Upper lobe of left lung (tissue), 6 donors: ENCODE measurements around the gene LARGE1. TPM values are rescaled to one million over a fixed set of nuclear protein-coding genes. Genes with fewer than 3 reads are reported as not detected.

ENCODE experiments used
- ATAC-seq, 2 donors: fragments of 200-7000 bp; cut with Tn5 transposase; one replicate each; pipeline ENCODE4 v1.9.1; 2022; ENCODE audit warnings: mild to moderate bottlenecking in 2 of 2, moderate library complexity in 2 of 2; ENCODE audit not compliant: low FRiP score in 2 of 2
- DNase-seq, 2 donors: peaks; one replicate each; pipeline ENCODE4 v3.0.0-alpha.2; 2019 to 2020
- H3K27ac ChIP-seq, 4 donors: fragments of 200-600 bp; sonication (generic); one replicate each; pipeline ENCODE4 v1.5.1; 2016 to 2019
- H3K27me3 ChIP-seq, 4 donors: fragments of 200-600 bp; sonication (generic); one replicate each; pipeline ENCODE4 v1.5.1; 2017 to 2019
- H3K36me3 ChIP-seq, 4 donors: fragments of 200-600 bp; sonication (generic); one replicate each; pipeline ENCODE4 v1.5.1; 2016 to 2019
- H3K4me1 ChIP-seq, 4 donors: fragments of 200-600 bp; sonication (generic); one replicate each; pipeline ENCODE4 v1.5.1; 2018 to 2019
- H3K4me3 ChIP-seq, 4 donors: fragments of 200-600 bp; sonication (generic); one replicate each; pipeline ENCODE4 v1.5.1; 2017 to 2019; ENCODE audit warnings: mild to moderate bottlenecking in 2 of 4, moderate library complexity in 1 of 4
- H3K9me3 ChIP-seq, 4 donors: fragments of 200-600 bp; sonication (generic); one replicate each; pipeline ENCODE4 v1.5.1; 2018 to 2019
- CTCF ChIP-seq, 6 experiments: fragments of 450-650 bp in 4 of 6; fragments of 200-600 bp in 2 of 6; sonication (generic) in 2 of 6; IDR thresholded peaks; one replicate each; pipeline ENCODE4 v1.5.1; 2016 to 2019; ENCODE audit warnings: antibody characterized with exemption in 6 of 6
- EP300 ChIP-seq, 4 donors: sonication (generic); formaldehyde crosslinking; IDR thresholded peaks; one replicate each; pipeline ENCODE4 v1.5.1; 2017; ENCODE audit warnings: antibody characterized with exemption in 4 of 4, control low read depth in 2 of 4
- POLR2A ChIP-seq, 4 donors: fragments of 450-650 bp; IDR thresholded peaks; one replicate each; pipeline ENCODE4 v1.5.1; 2016 to 2017; ENCODE audit warnings: antibody characterized with exemption in 4 of 4, mild to moderate bottlenecking in 2 of 4
- POLR2AphosphoS5 ChIP-seq, 2 donors: sonication (generic); formaldehyde crosslinking; IDR thresholded peaks; one replicate each; pipeline ENCODE4 v1.5.1; 2017; ENCODE audit warnings: antibody characterized with exemption in 2 of 2
- WGBS, 2 donors: methylation state at CpG; one replicate each; pipeline ENCODE4 v1.1.5; 2017 to 2018; 5-methylcytosine and 5-hydroxymethylcytosine counted together
- total RNA-seq, 6 donors: library from RNA; depleted of rRNA in 4 of 6; stranded (reverse); fragments of >200 nt in 4 of 6; gene quantifications; one replicate each; pipeline versions ENCODE4 v1.1.0 to v1.2.1, GENCODE V29; 2016 to 2021
- donor health status: DM: no; HTN: no; CAD: no; lungs with moderate emphysema.
- donor health status: DM: no; HTN: yes; CAD: no; lungs with severe emphysema.

LARGE1 gene
- total RNA-seq, 6 donors from 2014 or later = 14.0 to 56.6 (median 25.3) TPM

- no peak overlapping the region for H3K27ac ChIP-seq
- H3K9me3 ChIP-seq = no peaks in the 10 kb centered on the region
- ATAC-seq (peak in 1 of 2 donors; percentile 68), DNase-seq (no peak)
- 51 to 63% methylated on average over 13 of the region's 13 CpGs for WGBS, 2 donors
- TF ChIP-seq EP300 (IDR thresholded peaks at IDR 0.05) (no peak), POLR2AphosphoS5 (IDR thresholded peaks at IDR 0.05) (no peak), CTCF (IDR thresholded peaks at IDR 0.05) (peak in 5 of 6 experiments; percentile 38 to 57 (median 54))
- no peaks in the 10 kb centered on the region for H3K4me1 ChIP-seq
- no peak overlapping the region for H3K4me3 ChIP-seq
- no peaks in the 10 kb centered on the region for H3K27me3 ChIP-seq
- H3K36me3 ChIP-seq = no peaks in the 10 kb centered on the region
Measured at GRCh38 chr22:33519071-33519973, 401.0 kb downstream of the LARGE1 start.

DNA sequence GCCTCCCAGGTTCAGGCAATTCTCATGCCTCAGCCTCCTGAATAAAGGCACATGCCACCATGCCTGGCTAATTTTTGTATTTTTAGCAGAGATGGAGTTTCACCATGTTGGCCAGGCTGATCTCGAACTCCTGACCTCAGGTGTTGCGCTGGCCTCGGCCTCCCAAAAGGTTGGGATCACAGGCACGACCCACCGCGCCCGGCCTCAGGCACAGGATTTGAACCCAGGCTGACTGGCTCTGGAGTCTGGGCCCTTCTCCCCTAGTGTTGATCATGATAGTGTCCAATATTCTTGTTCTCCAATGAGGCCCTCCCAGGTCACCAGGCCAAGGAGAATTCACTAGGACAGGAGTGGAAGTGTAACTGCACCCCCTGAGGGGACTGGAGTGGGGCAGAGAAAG lies 401.9 kb downstream of the LARGE1 start:
- H3K27me3 ChIP-seq = no peaks in the 10 kb centered on the region
- 98% methylated on average over 7 of the region's 7 CpGs for WGBS, 2 donors
- H3K9me3 ChIP-seq = no peaks in the 10 kb centered on the region
- no peak overlapping the region for H3K4me3 ChIP-seq
- DNase-seq = peak in 1 of 2 donors; percentile 52
- H3K4me1 ChIP-seq = no peaks in the 10 kb centered on the region
- TF ChIP-seq POLR2AphosphoS5 (IDR thresholded peaks at IDR 0.05) (no peak), CTCF (IDR thresholded peaks at IDR 0.05) (no peak), EP300 (IDR thresholded peaks at IDR 0.05) (no peak), POLR2A (IDR thresholded peaks at IDR 0.05) (no peak)
- H3K36me3 ChIP-seq = no peaks in the 10 kb centered on the region
- ATAC-seq = no peak
- no peak overlapping the region for H3K27ac ChIP-seq

GRCh38 chr22:33515795-33516194 lies 404.5 kb downstream of the LARGE1 start:
- H3K9me3 ChIP-seq = no peaks in the 10 kb centered on the region
- 81 to 85% methylated on average over 7 to 8 of the region's 8 CpGs for WGBS, 2 donors
- no peak overlapping the region for H3K4me3 ChIP-seq
- H3K27me3 ChIP-seq = no peaks in the 10 kb centered on the region
- no peak overlapping the region for H3K27ac ChIP-seq
- H3K4me1 ChIP-seq = no peaks in the 10 kb centered on the region
- no peaks in the 10 kb centered on the region for H3K36me3 ChIP-seq
- ATAC-seq (no peak), DNase-seq (no peak)
- no peak for TF ChIP-seq EP300 (IDR thresholded peaks at IDR 0.05)

GRCh38 chr22:33513388-33514338 lies 406.6 kb downstream of the LARGE1 start:
- TF ChIP-seq POLR2AphosphoS5 (IDR thresholded peaks at IDR 0.05) = no peak
- TF ChIP-seq CTCF (IDR thresholded peaks at IDR 0.05) = no peak
- TF ChIP-seq EP300 (IDR thresholded peaks at IDR 0.05) = no peak
- no peak for TF ChIP-seq POLR2A (IDR thresholded peaks at IDR 0.05)
- ATAC-seq (no peak), DNase-seq (no peak)
- no peaks in the 10 kb centered on the region for H3K9me3 ChIP-seq
- WGBS, 2 donors = 75 to 76% methylated on average over 7 of the region's 7 CpGs
- no peak overlapping the region for H3K27ac ChIP-seq
- H3K36me3 ChIP-seq = no peaks in the 10 kb centered on the region
- no peaks in the 10 kb centered on the region for H3K27me3 ChIP-seq
- H3K4me1 ChIP-seq = no peaks in the 10 kb centered on the region
- no peak overlapping the region for H3K4me3 ChIP-seq

- ATAC-seq (no peak), DNase-seq (no peak)
- Histone ChIP-seq H3K4me1 (no peaks in the 10 kb centered on the region), H3K27me3 (no peaks in the 10 kb centered on the region), H3K36me3 (no peaks in the 10 kb centered on the region), H3K4me3 (no peak overlapping the region), H3K27ac (no peak overlapping the region), H3K9me3 (no peaks in the 10 kb centered on the region)
- no peak for TF ChIP-seq EP300 (IDR thresholded peaks at IDR 0.05)
- TF ChIP-seq POLR2AphosphoS5 (IDR thresholded peaks at IDR 0.05) = no peak
- TF ChIP-seq CTCF (IDR thresholded peaks at IDR 0.05) = no peak
- TF ChIP-seq POLR2A (IDR thresholded peaks at IDR 0.05) = no peak
- WGBS, 2 donors = 56 to 57% methylated on average over 3 of the region's 3 CpGs
Measured at GRCh38 chr22:33512908-33513307, 407.4 kb downstream of the LARGE1 start.
